ENCODE data around the gene TCF23. TPM values are rescaled to one million over a fixed set of nuclear protein-coding genes. Genes with fewer than 3 reads are reported as not detected.

The TCF23 gene
- not detected in 2 replicates for polyA plus RNA-seq (2011; rRNA removed)
- not detected in 2 replicates for polyA minus RNA-seq (2011; rRNA and poly(A)+ RNA removed)

GRCh38 chr2:27148801-27149439 is at the start of gene TCF23:
Gene TCF23, plus strand, starts transcription at chr2:27149004. Its CDS starts 130 bp downstream, at chr2:27149134.
- Histone ChIP-seq H3K27ac (ENCODE audit: low read depth, low read length) (no peak within 1 kb of the TSS), H3K4me3 (ENCODE audit: low read depth, low read length) (no peak within 1 kb of the TSS), H3K27me3 (ENCODE audit: control insufficient read depth, insufficient read depth, low read length) (peaks cover 19% of the 10 kb centered on the region), H3K9me3 (ENCODE audit: control insufficient read depth, insufficient read depth, low read length) (no peaks in the 10 kb centered on the region; the same call in 1 of the 2 replicates)
- ChIA-PET CTCF (interaction anchor here (0.9 to 1.1 kb wide), 2 partner anchors 43 to 47 kb away, joined by 3 read pairs; no protein-coding TSS in a partner anchor), POLR2A (interaction anchor here (0.5 kb wide), 1 partner anchor 58 kb away, joined by 3 read pairs; no protein-coding TSS in a partner anchor)
- TF ChIP-seq CTCF (IDR thresholded peaks at IDR 0.05; ENCODE audit: low read depth, low read length), result no peak
- no peak for DNase-seq (ENCODE audit: low read depth, low spot score)

- no peak overlapping the region for H3K27ac ChIP-seq (ENCODE audit: low read depth, low read length)
- ChIA-PET CTCF (interaction anchor here (1.0 to 9.6 kb wide), 8 partner anchors 25 to 205 kb away, joined by 3 to 136 read pairs (median 6); partner anchors contain the start of gene ABHD1), POLR2A (interaction anchor here (0.7 kb wide), 1 partner anchor 246 kb away, joined by 3 read pairs; no protein-coding TSS in a partner anchor)
- no peak for DNase-seq (ENCODE audit: low read depth, low spot score)
- peaks cover 12% of the 10 kb centered on the region for H3K27me3 ChIP-seq (ENCODE audit: control insufficient read depth, insufficient read depth, low read length)
- no peak for TF ChIP-seq CTCF (IDR thresholded peaks at IDR 0.05; ENCODE audit: low read depth, low read length)
- H3K4me3 ChIP-seq (ENCODE audit: low read depth, low read length), result no peak overlapping the region
- H3K9me3 ChIP-seq (ENCODE audit: control insufficient read depth, insufficient read depth, low read length), result no peaks in the 10 kb centered on the region; the same call in 1 of the 2 replicates
Measured at GRCh38 chr2:27099334-27099955, 49.4 kb upstream of the TCF23 start.

GRCh38 chr2:27100036-27100435 is 48.8 kb upstream of the TCF23 start:
- TF ChIP-seq CTCF (IDR thresholded peaks at IDR 0.05; ENCODE audit: low read depth, low read length), result no peak
- Histone ChIP-seq H3K27me3 (ENCODE audit: control insufficient read depth, insufficient read depth, low read length) (peaks cover 14% of the 10 kb centered on the region), H3K27ac (ENCODE audit: low read depth, low read length) (no peak overlapping the region), H3K4me3 (ENCODE audit: low read depth, low read length) (no peak overlapping the region), H3K9me3 (ENCODE audit: control insufficient read depth, insufficient read depth, low read length) (no peaks in the 10 kb centered on the region; the same call in 1 of the 2 replicates)
- ChIA-PET CTCF (interaction anchor here (1.0 to 9.6 kb wide), 7 partner anchors 24 to 204 kb away, joined by 3 to 136 read pairs (median 6); partner anchors contain the start of gene ABHD1), POLR2A (interaction anchor here (0.6 to 0.7 kb wide), 2 partner anchors 40 to 245 kb away, joined by 3 read pairs; no protein-coding TSS in a partner anchor)
- DNase-seq (ENCODE audit: low read depth, low spot score), result no peak

- no peak overlapping the region for H3K4me3 ChIP-seq (ENCODE audit: low read depth, low read length)
- H3K27ac ChIP-seq (ENCODE audit: low read depth, low read length), result no peak overlapping the region
- ChIA-PET POLR2A (interaction anchor here (1.2 kb wide), 1 partner anchor 110 kb away, joined by 4 read pairs; the partner anchor contains the start of genes ATRAID and SLC5A6), CTCF (interaction anchor here (0.6 to 9.6 kb wide), 5 partner anchors 67 to 202 kb away, joined by 3 to 136 read pairs (median 3); no protein-coding TSS in a partner anchor)
- peaks cover 22% of the 10 kb centered on the region for H3K27me3 ChIP-seq (ENCODE audit: control insufficient read depth, insufficient read depth, low read length)
- DNase-seq (ENCODE audit: low read depth, low spot score), result no peak
- TF ChIP-seq CTCF (IDR thresholded peaks at IDR 0.05; ENCODE audit: low read depth, low read length), result no peak
- H3K9me3 ChIP-seq (ENCODE audit: control insufficient read depth, insufficient read depth, low read length), result no peaks in the 10 kb centered on the region; the same call in 1 of the 2 replicates
Measured at GRCh38 chr2:27102329-27102728, 46.5 kb upstream of the TCF23 start.
